Brain microvascular endothelial cell (primary cell): ENCODE data around the gene ACAN.

Source experiments
- DNase-seq: peaks from one replicate; pipeline ENCODE4 v3.0.0-alpha.2; 2020
- H3K27ac ChIP-seq: fragments of 250-450 bp; sonication (Bioruptor Pico); 2 replicates; pipeline ENCODE4 v1.5.1; 2020; ENCODE audit warnings: mild to moderate bottlenecking, moderate library complexity
- H3K27me3 ChIP-seq: fragments of 250-450 bp; sonication (Bioruptor Pico); replicated peaks from 2 replicates; pipeline ENCODE4 v1.5.1; 2020; ENCODE audit warnings: mild to moderate bottlenecking
- H3K36me3 ChIP-seq: fragments of 250-450 bp; sonication (Bioruptor Pico); replicated peaks from 2 replicates; pipeline ENCODE4 v1.5.1; 2020; ENCODE audit warnings: mild to moderate bottlenecking
- H3K4me3 ChIP-seq: 2 replicates; pipeline ENCODE4 v1.5.1; 2011; ENCODE audit warnings: low read depth, mild to moderate bottlenecking, control low read depth, low read length, moderate library complexity
- in situ Hi-C: cut with HindIII; loops from 2 replicates; pipeline ENCODE4 v1.10.0; 2017; ENCODE audit warnings: low sequenced_read_pairs, low pct_ligation_motif_present
- TF ChIP-seq, protein P1 (sequence below): IDR thresholded peaks from 2 replicates; pipeline ENCODE4 v1.5.1; 2011; ENCODE audit warnings: low read depth, mild to moderate bottlenecking, moderate library complexity, low read length, control low read depth, inconsistent platforms; ENCODE audit errors: missing control alignments

ACAN gene

DNA sequence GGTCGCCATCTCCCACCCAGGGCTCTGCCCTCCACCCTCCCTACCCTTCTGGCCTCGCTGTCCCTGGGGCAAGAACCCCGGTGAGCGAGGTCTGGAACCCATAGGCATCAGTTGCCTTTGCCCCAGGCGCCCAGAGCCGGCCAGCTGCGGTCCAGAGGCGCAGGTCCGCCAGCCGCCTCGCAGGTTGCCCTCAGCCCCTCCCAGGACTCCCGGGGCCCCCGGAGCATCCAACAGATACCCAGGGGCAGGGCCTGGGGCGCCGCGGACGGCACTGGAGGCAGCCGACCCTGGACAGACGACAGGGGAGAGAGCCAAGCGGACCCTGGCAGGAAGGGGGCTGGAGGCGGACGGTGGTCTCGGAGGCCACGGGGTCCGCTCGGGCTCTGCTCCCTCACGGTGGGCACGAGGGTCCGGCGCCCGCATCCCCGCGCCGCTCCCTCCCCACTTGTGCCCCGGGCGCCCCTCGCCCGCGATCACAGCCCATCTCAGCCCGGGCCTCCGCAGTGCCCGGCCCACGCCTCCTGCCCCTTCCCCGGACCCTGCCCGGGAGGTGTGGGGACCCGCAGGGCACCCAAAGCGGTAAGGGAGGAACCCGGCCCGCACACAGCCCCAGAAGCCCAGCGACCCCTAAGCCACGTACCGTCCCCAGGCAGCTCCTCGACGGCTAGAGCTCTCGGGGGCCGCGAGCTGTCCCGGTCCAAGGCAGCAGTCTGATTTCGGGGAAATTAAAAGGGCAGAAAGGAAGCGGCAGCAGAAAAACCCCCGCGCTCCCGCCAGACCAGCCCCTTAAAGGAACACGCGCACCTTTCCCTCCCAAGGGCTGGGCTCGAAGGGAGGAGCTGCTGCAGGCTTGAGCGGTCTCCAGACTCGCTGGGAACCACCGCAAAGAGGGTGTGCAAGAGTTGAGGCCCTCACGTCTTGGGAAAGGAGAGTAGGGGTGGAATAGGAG, 91.9 kb downstream of the ACAN start, which contains the start of gene HAPLN3:
Gene HAPLN3 (minus strand): TSS at position 726 of the 949 bp plus-strand sequence. CDS start 8,246 bp downstream, outside the sequence.
- TF ChIP-seq, protein P1, sequence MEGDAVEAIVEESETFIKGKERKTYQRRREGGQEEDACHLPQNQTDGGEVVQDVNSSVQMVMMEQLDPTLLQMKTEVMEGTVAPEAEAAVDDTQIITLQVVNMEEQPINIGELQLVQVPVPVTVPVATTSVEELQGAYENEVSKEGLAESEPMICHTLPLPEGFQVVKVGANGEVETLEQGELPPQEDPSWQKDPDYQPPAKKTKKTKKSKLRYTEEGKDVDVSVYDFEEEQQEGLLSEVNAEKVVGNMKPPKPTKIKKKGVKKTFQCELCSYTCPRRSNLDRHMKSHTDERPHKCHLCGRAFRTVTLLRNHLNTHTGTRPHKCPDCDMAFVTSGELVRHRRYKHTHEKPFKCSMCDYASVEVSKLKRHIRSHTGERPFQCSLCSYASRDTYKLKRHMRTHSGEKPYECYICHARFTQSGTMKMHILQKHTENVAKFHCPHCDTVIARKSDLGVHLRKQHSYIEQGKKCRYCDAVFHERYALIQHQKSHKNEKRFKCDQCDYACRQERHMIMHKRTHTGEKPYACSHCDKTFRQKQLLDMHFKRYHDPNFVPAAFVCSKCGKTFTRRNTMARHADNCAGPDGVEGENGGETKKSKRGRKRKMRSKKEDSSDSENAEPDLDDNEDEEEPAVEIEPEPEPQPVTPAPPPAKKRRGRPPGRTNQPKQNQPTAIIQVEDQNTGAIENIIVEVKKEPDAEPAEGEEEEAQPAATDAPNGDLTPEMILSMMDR: no peak
- Histone ChIP-seq H3K27me3 (no peaks in the 10 kb centered on the region), H3K27ac (no peak within 1 kb of the TSS), H3K4me3 (peak within 1 kb of the TSS; percentile 55), H3K36me3 (no peaks in the 10 kb centered on the region)
- peak; percentile 24 for DNase-seq
- in situ Hi-C loops: no loop called here

DNA sequence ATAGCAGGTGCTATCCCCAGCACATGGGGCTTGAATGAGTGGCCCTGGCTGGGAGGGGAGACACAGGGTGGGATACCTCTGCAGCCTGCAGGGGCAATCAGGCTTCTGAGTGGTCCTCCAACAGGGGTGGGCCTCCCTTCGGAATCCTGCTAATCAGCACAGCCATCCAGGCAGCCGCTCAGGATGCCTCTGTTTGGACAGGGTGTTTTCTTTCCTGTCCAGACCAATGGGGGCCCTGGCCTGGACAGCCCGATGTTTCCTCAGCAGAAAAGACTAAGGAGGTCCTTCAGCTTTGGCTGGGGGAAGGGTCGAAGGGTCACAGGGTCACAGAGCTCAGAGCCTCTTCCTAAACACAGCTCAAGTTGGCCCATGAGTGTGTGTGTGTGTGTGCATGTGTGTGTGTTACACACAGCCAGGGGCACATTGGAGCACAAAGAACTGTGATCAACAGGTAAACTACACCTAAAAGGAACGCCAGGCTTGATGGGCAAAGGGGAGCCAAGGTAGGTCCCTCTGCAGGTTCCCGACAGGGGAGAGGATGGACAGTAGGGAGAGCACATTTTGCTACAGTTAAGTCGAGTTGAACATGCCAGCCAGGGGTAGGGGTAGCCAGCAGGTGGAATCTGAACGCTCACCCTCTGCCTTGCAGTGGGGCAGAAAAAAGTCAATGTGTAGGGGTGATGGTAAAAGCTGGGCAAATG, 93.2 kb downstream of the ACAN start:
- TF ChIP-seq, protein P1: no peak
- in situ Hi-C loops: no loop called here
- Histone ChIP-seq H3K27ac (no peak overlapping the region), H3K36me3 (peaks cover 4% of the 10 kb centered on the region), H3K4me3 (no peak overlapping the region), H3K27me3 (no peaks in the 10 kb centered on the region)
- DNase-seq: no peak

DNA sequence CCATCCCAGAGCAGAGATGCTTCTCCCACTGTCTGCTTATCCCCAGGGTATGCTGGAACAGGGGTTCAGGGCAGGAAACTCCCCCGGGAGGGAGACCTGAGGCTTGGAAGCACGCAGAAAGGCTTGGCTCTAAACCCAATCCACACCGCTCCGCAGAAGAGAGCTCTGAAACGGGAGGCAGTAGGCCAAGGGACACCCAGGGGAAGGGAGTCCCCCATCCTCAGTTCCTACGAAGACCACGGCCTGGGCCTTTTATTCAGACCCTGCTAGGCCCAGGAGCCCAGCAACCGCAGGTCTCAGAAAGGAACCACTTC, 93.9 kb downstream of the ACAN start:
- H3K27ac ChIP-seq: no peak overlapping the region
- H3K27me3 ChIP-seq: no peaks in the 10 kb centered on the region
- TF ChIP-seq, protein P1: no peak
- H3K36me3 ChIP-seq: peaks cover 4% of the 10 kb centered on the region
- in situ Hi-C loops: no loop called here
- H3K4me3 ChIP-seq: no peak overlapping the region
- no peak for DNase-seq

DNA sequence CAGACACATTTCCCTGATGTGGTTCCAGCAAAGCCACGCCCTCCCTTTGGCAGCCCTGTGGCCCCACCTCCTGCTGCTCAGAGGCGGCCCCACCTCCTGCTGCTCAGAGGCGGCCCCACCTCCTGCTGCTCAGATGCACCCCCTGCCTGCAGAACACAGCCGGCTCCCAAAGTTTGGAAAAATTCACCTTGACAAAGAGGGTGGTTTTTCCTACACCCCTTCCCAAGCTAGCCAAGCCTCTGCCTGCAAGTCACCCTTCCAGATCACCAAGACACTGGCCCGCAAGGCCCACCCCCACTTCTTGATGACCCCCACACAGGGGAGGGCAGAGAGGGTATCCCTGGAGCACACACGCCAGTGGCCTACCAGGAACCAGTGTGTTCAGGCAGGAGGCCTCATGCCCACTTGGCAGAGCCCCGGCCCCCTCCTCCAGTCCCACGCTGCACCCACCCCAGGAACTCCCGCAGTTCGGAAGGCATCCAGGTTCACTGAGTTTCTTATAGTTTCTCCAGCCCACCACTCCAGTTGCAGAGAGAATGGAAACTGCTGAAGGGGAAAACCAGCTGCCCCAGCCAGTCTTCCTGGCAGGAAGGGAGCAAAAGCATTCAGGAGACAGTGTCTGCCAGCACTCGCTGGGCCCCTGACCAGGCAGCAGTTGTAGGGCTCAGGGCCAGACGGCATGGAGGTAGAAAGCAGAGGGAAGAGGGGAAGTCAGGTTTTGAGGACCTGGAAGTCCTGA, 94.4 kb downstream of the ACAN start:
- Histone ChIP-seq H3K27ac (no peak overlapping the region), H3K27me3 (no peaks in the 10 kb centered on the region), H3K4me3 (no peak overlapping the region), H3K36me3 (peaks cover 4% of the 10 kb centered on the region)
- TF ChIP-seq, protein P1: peak; percentile 84
- in situ Hi-C loops: no loop called here
- peak; percentile 85 for DNase-seq

DNA sequence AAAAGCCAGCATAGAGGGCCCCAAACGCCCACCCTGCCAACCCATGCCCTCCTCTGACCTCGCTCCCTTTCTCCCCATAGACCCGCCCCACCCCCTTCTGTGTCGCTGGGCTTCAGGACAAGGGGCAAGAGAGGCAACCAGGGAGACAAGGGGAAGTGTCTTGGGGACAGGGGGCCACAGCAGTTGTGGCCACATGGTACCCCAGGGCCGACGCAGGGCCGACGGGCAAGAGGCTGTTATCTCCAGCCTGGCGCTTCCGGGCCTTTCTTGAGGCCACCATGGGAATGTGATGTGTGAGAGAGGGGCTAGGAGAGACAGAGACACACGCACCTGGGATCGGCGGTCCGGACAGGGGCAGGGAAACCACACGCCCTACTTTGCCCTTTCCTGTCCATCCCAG, 95.5 kb downstream of the ACAN start:
- Histone ChIP-seq H3K27ac (no peak overlapping the region), H3K4me3 (no peak overlapping the region), H3K36me3 (peaks cover 5% of the 10 kb centered on the region), H3K27me3 (no peaks in the 10 kb centered on the region)
- DNase-seq: no peak
- TF ChIP-seq, protein P1: no peak
- in situ Hi-C loops: no loop called here
